Ishikawa (cell line): Measurements from ENCODE around the gene MXD1.

ENCODE experiments used
- CEBPB ChIP-seq: IDR thresholded peaks from 2 replicates; pipeline ENCODE4 v1.6.1; 2012
- CREB1 ChIP-seq: IDR thresholded peaks from 2 replicates; pipeline ENCODE4 v1.6.1; 2012; ENCODE audit warnings: low read depth
- EGR1 ChIP-seq: IDR thresholded peaks from 2 replicates; pipeline ENCODE4 v1.6.1; 2012
- EP300 ChIP-seq: IDR thresholded peaks from 2 replicates; pipeline ENCODE4 v1.6.1; 2012; ENCODE audit warnings: borderline replicate concordance
- FOXM1 ChIP-seq: IDR thresholded peaks from 2 replicates; pipeline ENCODE4 v1.6.1; 2012; ENCODE audit warnings: low read depth, borderline replicate concordance
- NFIC ChIP-seq: IDR thresholded peaks from 2 replicates; pipeline ENCODE4 v1.6.1; 2012
- RAD21 ChIP-seq: IDR thresholded peaks from 2 replicates; pipeline ENCODE4 v1.6.1; 2012; ENCODE audit warnings: low read depth
- TAF1 ChIP-seq: IDR thresholded peaks from 2 replicates; pipeline ENCODE4 v1.6.1; 2012; ENCODE audit warnings: low read depth, mild to moderate bottlenecking
- TCF12 ChIP-seq: IDR thresholded peaks from 2 replicates; pipeline ENCODE4 v1.6.1; 2012; ENCODE audit warnings: low read depth
- TEAD4 ChIP-seq: IDR thresholded peaks from 2 replicates; pipeline ENCODE4 v1.6.1; 2012
- USF1 ChIP-seq: IDR thresholded peaks from 2 replicates; pipeline ENCODE4 v1.6.1; 2012
- YY1 ChIP-seq: IDR thresholded peaks from 2 replicates; pipeline ENCODE4 v1.6.1; 2012; ENCODE audit warnings: low read depth
- ZBTB7A ChIP-seq: IDR thresholded peaks from 2 replicates; pipeline ENCODE4 v1.6.1; 2012; ENCODE audit warnings: low read depth
- TF ChIP-seq, protein P1 (sequence below): IDR thresholded peaks from 2 replicates; pipeline ENCODE4 v1.6.1; 2012
- TF ChIP-seq, protein P2 (sequence below): IDR thresholded peaks from 2 replicates; pipeline ENCODE4 v1.6.1; 2012; ENCODE audit warnings: low read depth, mild to moderate bottlenecking

Gene MXD1

DNA sequence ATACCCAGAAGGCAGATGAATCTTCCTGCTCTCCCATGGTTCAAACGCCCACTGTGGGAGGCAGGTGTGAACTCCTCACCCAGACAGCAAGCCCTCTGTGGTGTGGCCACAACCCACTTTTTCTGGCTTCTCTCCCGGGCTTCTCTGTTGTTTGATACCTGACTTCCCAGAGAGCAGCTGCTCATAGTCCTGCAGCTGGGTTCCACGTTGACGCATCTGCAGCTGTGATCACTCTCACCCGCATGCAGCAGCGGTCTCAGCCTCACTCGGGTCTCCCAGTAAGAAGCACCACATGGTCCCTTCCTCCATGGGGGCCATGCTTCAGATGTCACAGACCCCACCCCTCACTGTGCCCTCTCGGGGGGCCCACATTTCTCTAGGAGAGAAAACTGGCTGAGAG, 43.1 kb downstream of the MXD1 start:
- TF ChIP-seq NFIC: no peak
- TF ChIP-seq TAF1: no peak
- no peak for TF ChIP-seq CEBPB
- no peak for TF ChIP-seq EGR1
- no peak for TF ChIP-seq TCF12
- no peak for TF ChIP-seq CREB1
- TF ChIP-seq, protein P1, sequence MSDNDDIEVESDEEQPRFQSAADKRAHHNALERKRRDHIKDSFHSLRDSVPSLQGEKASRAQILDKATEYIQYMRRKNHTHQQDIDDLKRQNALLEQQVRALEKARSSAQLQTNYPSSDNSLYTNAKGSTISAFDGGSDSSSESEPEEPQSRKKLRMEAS: no peak
- no peak for TF ChIP-seq RAD21
- TF ChIP-seq TEAD4: no peak
- TF ChIP-seq ZBTB7A: no peak
- no peak for TF ChIP-seq USF1
- TF ChIP-seq, protein P2, sequence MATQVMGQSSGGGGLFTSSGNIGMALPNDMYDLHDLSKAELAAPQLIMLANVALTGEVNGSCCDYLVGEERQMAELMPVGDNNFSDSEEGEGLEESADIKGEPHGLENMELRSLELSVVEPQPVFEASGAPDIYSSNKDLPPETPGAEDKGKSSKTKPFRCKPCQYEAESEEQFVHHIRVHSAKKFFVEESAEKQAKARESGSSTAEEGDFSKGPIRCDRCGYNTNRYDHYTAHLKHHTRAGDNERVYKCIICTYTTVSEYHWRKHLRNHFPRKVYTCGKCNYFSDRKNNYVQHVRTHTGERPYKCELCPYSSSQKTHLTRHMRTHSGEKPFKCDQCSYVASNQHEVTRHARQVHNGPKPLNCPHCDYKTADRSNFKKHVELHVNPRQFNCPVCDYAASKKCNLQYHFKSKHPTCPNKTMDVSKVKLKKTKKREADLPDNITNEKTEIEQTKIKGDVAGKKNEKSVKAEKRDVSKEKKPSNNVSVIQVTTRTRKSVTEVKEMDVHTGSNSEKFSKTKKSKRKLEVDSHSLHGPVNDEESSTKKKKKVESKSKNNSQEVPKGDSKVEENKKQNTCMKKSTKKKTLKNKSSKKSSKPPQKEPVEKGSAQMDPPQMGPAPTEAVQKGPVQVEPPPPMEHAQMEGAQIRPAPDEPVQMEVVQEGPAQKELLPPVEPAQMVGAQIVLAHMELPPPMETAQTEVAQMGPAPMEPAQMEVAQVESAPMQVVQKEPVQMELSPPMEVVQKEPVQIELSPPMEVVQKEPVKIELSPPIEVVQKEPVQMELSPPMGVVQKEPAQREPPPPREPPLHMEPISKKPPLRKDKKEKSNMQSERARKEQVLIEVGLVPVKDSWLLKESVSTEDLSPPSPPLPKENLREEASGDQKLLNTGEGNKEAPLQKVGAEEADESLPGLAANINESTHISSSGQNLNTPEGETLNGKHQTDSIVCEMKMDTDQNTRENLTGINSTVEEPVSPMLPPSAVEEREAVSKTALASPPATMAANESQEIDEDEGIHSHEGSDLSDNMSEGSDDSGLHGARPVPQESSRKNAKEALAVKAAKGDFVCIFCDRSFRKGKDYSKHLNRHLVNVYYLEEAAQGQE: no peak
- TF ChIP-seq YY1: no peak
- no peak for TF ChIP-seq FOXM1

DNA sequence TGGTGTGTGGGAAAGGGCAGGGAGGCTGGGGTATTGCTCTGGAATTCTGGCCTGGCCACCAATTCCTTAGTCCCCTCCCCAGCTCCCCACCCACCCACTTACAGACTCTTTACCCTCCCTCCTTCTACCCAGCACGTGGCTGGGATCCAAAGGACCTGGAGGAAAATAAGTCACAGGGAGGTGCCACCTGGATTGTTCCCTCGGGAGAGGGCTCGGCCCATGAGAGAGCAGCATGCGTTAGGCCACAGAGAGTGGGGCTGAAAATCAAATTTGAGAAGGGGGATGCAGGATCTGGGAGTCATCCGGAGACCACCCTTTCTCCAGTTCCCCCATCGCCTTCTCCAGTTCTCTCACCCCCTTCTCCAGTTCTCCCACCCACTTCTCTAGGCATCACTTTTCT, 43.6 kb downstream of the MXD1 start:
- TF ChIP-seq RAD21: no peak
- TF ChIP-seq, protein P1: no peak
- no peak for TF ChIP-seq EP300
- TF ChIP-seq ZBTB7A: no peak
- TF ChIP-seq EGR1: no peak
- TF ChIP-seq TCF12: no peak
- no peak for TF ChIP-seq FOXM1
- TF ChIP-seq YY1: no peak
- TF ChIP-seq TAF1: no peak

DNA sequence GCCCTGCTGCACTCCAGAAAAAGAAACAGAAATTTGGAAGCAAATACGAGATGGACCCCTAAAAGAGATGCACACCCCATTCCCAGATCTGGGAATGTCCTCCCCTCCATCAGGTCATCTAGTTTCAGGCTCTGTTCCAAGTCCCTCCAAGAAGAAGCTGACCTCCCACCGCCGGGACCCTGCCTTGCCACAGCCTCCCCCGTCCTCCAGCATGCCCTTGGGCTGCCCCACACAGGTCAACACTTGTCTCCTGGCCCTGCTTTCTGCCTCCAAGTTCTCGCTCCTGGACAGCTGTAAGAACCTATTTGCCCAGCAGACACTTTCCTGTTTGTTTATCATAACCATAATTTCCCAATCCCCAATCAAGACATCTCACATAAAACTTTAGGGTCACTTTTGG, 44.5 kb downstream of the MXD1 start:
- no peak for TF ChIP-seq TCF12
- TF ChIP-seq EP300: no peak
- TF ChIP-seq EGR1: no peak
- no peak for TF ChIP-seq NFIC
- no peak for TF ChIP-seq CEBPB
- TF ChIP-seq, protein P1: no peak
- TF ChIP-seq FOXM1: no peak
- TF ChIP-seq TEAD4: no peak
- TF ChIP-seq YY1: no peak
- TF ChIP-seq CREB1: no peak
- TF ChIP-seq, protein P2: no peak
- TF ChIP-seq USF1: no peak

DNA sequence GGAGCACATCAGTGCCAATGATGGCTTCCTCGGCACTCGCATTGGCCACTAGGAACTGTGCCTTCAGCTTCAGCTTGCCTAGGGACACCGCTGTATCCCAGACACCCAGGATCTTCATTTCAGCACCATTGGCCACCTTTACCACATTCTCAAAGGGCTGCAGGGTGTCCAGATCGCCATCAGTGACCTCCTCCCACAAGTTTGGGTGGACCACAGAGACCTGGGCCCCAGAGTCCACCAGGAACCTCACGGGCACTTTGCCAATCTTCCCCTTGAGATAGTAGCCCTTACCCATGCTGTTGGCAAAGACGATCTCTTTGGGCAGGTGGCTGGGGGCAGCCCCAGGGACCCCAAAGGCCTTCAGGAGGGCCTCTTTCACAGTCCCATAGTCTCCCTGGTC, 45.9 kb downstream of the MXD1 start:
- TF ChIP-seq ZBTB7A: no peak
- TF ChIP-seq FOXM1: no peak
- TF ChIP-seq YY1: no peak
- no peak for TF ChIP-seq TEAD4
- no peak for TF ChIP-seq TCF12
- no peak for TF ChIP-seq NFIC
- TF ChIP-seq CREB1: no peak
- no peak for TF ChIP-seq CEBPB

GRCh38 chr2:69961496-69961895, 46.6 kb downstream of the MXD1 start, which contains the start of gene ASPRV1:
TSS of gene ASPRV1 (minus strand) at chr2:69961631. CDS start at chr2:69961436, 195 bp downstream.
- TF ChIP-seq CREB1 (no peak), YY1 (no peak)

- TF ChIP-seq CREB1 (no peak), CEBPB (no peak), NFIC (no peak), FOXM1 (no peak), TEAD4 (no peak), YY1 (no peak), USF1 (no peak), EP300 (no peak), ZBTB7A (no peak), EGR1 (no peak), TCF12 (no peak), TAF1 (no peak)
- TF ChIP-seq, protein P1: no peak
These were observed 48.2 kb downstream of the MXD1 start for GRCh38 chr2:69962986-69963730.
